GM23338 (cell line): ENCODE results near the gene PLK2. TPM values are rescaled to one million over a fixed set of nuclear protein-coding genes. Genes with fewer than 3 reads are reported as not detected.

Source experiments
- ATAC-seq: fragments of 200-7000 bp; cut with Tn5 transposase; 3 replicates; pipeline ENCODE4 v1.9.1; 2020
- DNase-seq: peaks from one replicate; pipeline ENCODE4 v3.0.0-alpha.2; 2015; ENCODE audit warnings: low spot score
- H2AFZ ChIP-seq: fragments of 200-600 bp; sonication (generic); 2 replicates; pipeline ENCODE4 v1.8.0; 2016; ENCODE audit warnings: antibody characterized with exemption, mild to moderate bottlenecking, moderate library complexity
- H3F3A ChIP-seq: fragments of 200-600 bp; sonication (generic); replicated peaks from 2 replicates; pipeline ENCODE4 v1.8.0; 2017; ENCODE audit warnings: antibody characterized with exemption, mixed run types, low read depth
- H3K27ac ChIP-seq: fragments of 200-600 bp; sonication (generic); 2 replicates; pipeline ENCODE4 v1.6.1; 2016; ENCODE audit warnings: low read depth
- H3K27me3 ChIP-seq: fragments of 200-600 bp; sonication (generic); 2 replicates; pipeline ENCODE4 v1.8.0; 2016; ENCODE audit warnings: mild to moderate bottlenecking, mixed run types, moderate library complexity; ENCODE audit not compliant: insufficient read depth
- H3K36me3 ChIP-seq: fragments of 200-600 bp; sonication (generic); 2 replicates; pipeline ENCODE4 v1.8.0; 2016; ENCODE audit warnings: mild to moderate bottlenecking; ENCODE audit not compliant: insufficient read depth
- H3K4me1 ChIP-seq: fragments of 200-600 bp; sonication (generic); 2 replicates; pipeline ENCODE4 v1.8.0; 2016; ENCODE audit warnings: mild to moderate bottlenecking, moderate library complexity; ENCODE audit not compliant: insufficient read depth
- H3K4me2 ChIP-seq: fragments of 200-600 bp; sonication (generic); 2 replicates; pipeline ENCODE4 v1.7.1; 2017; ENCODE audit warnings: mixed run types
- H3K4me3 ChIP-seq: fragments of 200-600 bp; sonication (generic); 2 replicates; pipeline ENCODE4 v1.6.1; 2016; ENCODE audit warnings: mixed run types
- H3K79me2 ChIP-seq: fragments of 200-600 bp; sonication (generic); replicated peaks from 2 replicates; pipeline ENCODE4 v1.8.0; 2017; ENCODE audit warnings: mild to moderate bottlenecking; ENCODE audit not compliant: insufficient read depth
- H3K9me2 ChIP-seq: fragments of 200-600 bp; sonication (generic); 2 replicates; pipeline ENCODE4 v1.8.0; 2017; ENCODE audit not compliant: insufficient read depth
- H4K20me1 ChIP-seq: fragments of 200-600 bp; sonication (generic); replicated peaks from 2 replicates; pipeline ENCODE4 v1.8.0; 2017; ENCODE audit warnings: mild to moderate bottlenecking; ENCODE audit not compliant: insufficient read depth
- H3K27ac Mint-ChIP-seq: 2 replicates; pipeline ENCODE4 v1.8.0; 2020; ENCODE audit warnings: inconsistent platforms, mild to moderate bottlenecking, moderate library complexity, mixed read lengths
- H3K27me3 Mint-ChIP-seq: 3 replicates; pipeline ENCODE4 v1.8.0; 2022; ENCODE audit warnings: low read depth, mild to moderate bottlenecking, moderate library complexity, mixed read lengths, inconsistent platforms; ENCODE audit not compliant: insufficient read depth, poor library complexity
- H3K36me3 Mint-ChIP-seq: 3 replicates; pipeline ENCODE4 v1.8.0; 2021; ENCODE audit warnings: low read depth, mild to moderate bottlenecking, inconsistent platforms, moderate library complexity, mixed read lengths
- H3K4me1 Mint-ChIP-seq: 3 replicates; pipeline ENCODE4 v1.8.0; 2020; ENCODE audit warnings: mild to moderate bottlenecking, inconsistent platforms, mixed read lengths
- H3K4me3 Mint-ChIP-seq: 3 replicates; pipeline ENCODE4 v1.8.0; 2021; ENCODE audit warnings: moderate library complexity, mild to moderate bottlenecking, inconsistent platforms, mixed read lengths
- H3K9me3 Mint-ChIP-seq: 3 replicates; pipeline ENCODE4 v1.8.0; 2020; ENCODE audit warnings: moderate library complexity, mild to moderate bottlenecking, inconsistent platforms, mixed read lengths
- CREB1 ChIP-seq: fragments of 250-450 bp; sonication (Bioruptor Pico); IDR thresholded peaks from 2 replicates; pipeline ENCODE4 v1.5.0; 2020; ENCODE audit warnings: low read depth, mild to moderate bottlenecking, moderate library complexity
- CTCF ChIP-seq, 2 experiments: fragments of 200-600 bp in 1 of 2; sonication (generic) in 1 of 2; conservative IDR thresholded peaks; 2 replicates each; pipeline versions ENCODE4 v1.5.1 to v1.6.1; 2016 to 2017; ENCODE audit warnings: antibody characterized with exemption in 2 of 2, low read depth in 2 of 2, mild to moderate bottlenecking in 2 of 2, moderate library complexity in 1 of 2
- ETS1 ChIP-seq: IDR thresholded peaks from 2 replicates; pipeline ENCODE4 v1.6.1; 2016; ENCODE audit warnings: antibody characterized with exemption
- EZH2 ChIP-seq: fragments of 200-600 bp; sonication (generic); IDR thresholded peaks from one replicate; pipeline ENCODE4 v1.8.0; 2017; ENCODE audit warnings: antibody characterized with exemption, mild to moderate bottlenecking, low read depth; ENCODE audit not compliant: unreplicated experiment
- EZH2phosphoT487 ChIP-seq: fragments of 200-600 bp; sonication (generic); IDR thresholded peaks from one replicate; pipeline ENCODE4 v1.8.1; 2018; ENCODE audit warnings: antibody characterized with exemption; ENCODE audit not compliant: unreplicated experiment
- JUNB ChIP-seq: IDR thresholded peaks from one replicate; pipeline ENCODE4 v1.6.1; 2016; ENCODE audit warnings: antibody characterized with exemption; ENCODE audit not compliant: unreplicated experiment
- NANOG ChIP-seq: IDR thresholded peaks from 2 replicates; pipeline ENCODE4 v1.6.1; 2016; ENCODE audit warnings: antibody characterized with exemption, borderline replicate concordance
- POLR2AphosphoS5 ChIP-seq: IDR thresholded peaks from 2 replicates; pipeline ENCODE4 v1.6.1; 2016; ENCODE audit warnings: antibody characterized with exemption, low read depth
- REST ChIP-seq: IDR thresholded peaks from one replicate; pipeline ENCODE4 v1.6.1; 2018; ENCODE audit warnings: antibody characterized with exemption; ENCODE audit not compliant: unreplicated experiment
- STAT1 ChIP-seq: IDR thresholded peaks from one replicate; pipeline ENCODE4 v1.6.1; 2016; ENCODE audit warnings: antibody characterized with exemption; ENCODE audit not compliant: unreplicated experiment
- ZNF114 ChIP-seq: fragments of 250-450 bp; sonication (Bioruptor Pico); IDR thresholded peaks from 2 replicates; pipeline ENCODE4 v1.5.0; 2020; ENCODE audit warnings: mild to moderate bottlenecking, moderate library complexity
- ZNF331 ChIP-seq: fragments of 250-450 bp; sonication (Bioruptor Pico); IDR thresholded peaks from 2 replicates; pipeline ENCODE4 v1.5.0; 2020; ENCODE audit warnings: low read depth, mild to moderate bottlenecking, moderate library complexity
- ZNF462 ChIP-seq: fragments of 250-450 bp; sonication (Bioruptor Pico); IDR thresholded peaks from 2 replicates; pipeline ENCODE4 v1.5.0; 2020; ENCODE audit warnings: mild to moderate bottlenecking, moderate library complexity
- polyA plus RNA-seq: library from polyadenylated mRNA; unstranded; fragments of >200 nt; fragmentation: Nextera tagmentation; extraction: Ambion mirVana; gene quantifications from 2 replicates; pipeline ENCODE4 v1.2.1, GENCODE V29; 2016
- total RNA-seq: library from RNA; depleted of rRNA; stranded (reverse); fragments of >200 nt; shearing (Covaris generic); gene quantifications from 2 replicates; pipeline ENCODE4 v1.2.3, GENCODE V29; 2014

PLK2 gene
- total and polyA plus RNA-seq, 2 experiments from 2014 or later: 13.5 to 30.0 TPM

GRCh38 chr5:58484505-58484904 is 24.6 kb upstream of the PLK2 start:
- no peak overlapping the region for H3K27ac Mint-ChIP-seq
- H3K9me3 Mint-ChIP-seq: no peaks in the 10 kb centered on the region
- no peaks in the 10 kb centered on the region for H3K36me3 Mint-ChIP-seq
- TF ChIP-seq CREB1: no peak
- no peak for TF ChIP-seq CTCF (conservative IDR thresholded peaks at IDR 0.05; ENCODE audit: low read depth in 2 of 2)
- TF ChIP-seq ZNF462 (CRISPR knock-in tag): no peak
- no peak for TF ChIP-seq POLR2AphosphoS5
- TF ChIP-seq ZNF331 (CRISPR knock-in tag): no peak
- no peak for TF ChIP-seq ZNF114 (CRISPR knock-in tag)
- TF ChIP-seq REST: no peak
- no peak for TF ChIP-seq EZH2phosphoT487
- TF ChIP-seq ETS1: no peak
- TF ChIP-seq EZH2: no peak
- TF ChIP-seq NANOG: no peak
- TF ChIP-seq JUNB: no peak
- TF ChIP-seq STAT1: no peak
- H4K20me1 ChIP-seq: no peaks in the 10 kb centered on the region
- H3K79me2 ChIP-seq: no peaks in the 10 kb centered on the region
- no peak overlapping the region for H3K4me2 ChIP-seq
- H3K27me3 ChIP-seq: no peaks in the 10 kb centered on the region
- H3K27me3 Mint-ChIP-seq: no peaks in the 10 kb centered on the region
- no peak overlapping the region for H3K4me3 ChIP-seq
- ATAC-seq (no peak), DNase-seq (no peak)
- H3F3A ChIP-seq: no peaks in the 10 kb centered on the region
- H3K4me1 Mint-ChIP-seq: no peaks in the 10 kb centered on the region
- H3K4me3 Mint-ChIP-seq: no peak overlapping the region
- no peak overlapping the region for H2AFZ ChIP-seq
- no peak overlapping the region for H3K27ac ChIP-seq
- H3K4me1 ChIP-seq: no peaks in the 10 kb centered on the region
- H3K36me3 ChIP-seq: no peaks in the 10 kb centered on the region
- H3K9me2 ChIP-seq: no peaks in the 10 kb centered on the region
